ENCODE results near the gene TMEM181. TPM values are rescaled to one million over a fixed set of nuclear protein-coding genes. Genes with fewer than 3 reads are reported as not detected.
"Not testable (repeated sequence)": the region's sequence is repeated elsewhere in the genome, so short reads cannot be mapped to it uniquely, and the experiment has no call there.

Gene TMEM181
- total and polyA plus RNA-seq, 2 donors (not counting 1 experiment from before 2014, with no cell fraction given), result 2.8 to 9.3 TPM

DNA sequence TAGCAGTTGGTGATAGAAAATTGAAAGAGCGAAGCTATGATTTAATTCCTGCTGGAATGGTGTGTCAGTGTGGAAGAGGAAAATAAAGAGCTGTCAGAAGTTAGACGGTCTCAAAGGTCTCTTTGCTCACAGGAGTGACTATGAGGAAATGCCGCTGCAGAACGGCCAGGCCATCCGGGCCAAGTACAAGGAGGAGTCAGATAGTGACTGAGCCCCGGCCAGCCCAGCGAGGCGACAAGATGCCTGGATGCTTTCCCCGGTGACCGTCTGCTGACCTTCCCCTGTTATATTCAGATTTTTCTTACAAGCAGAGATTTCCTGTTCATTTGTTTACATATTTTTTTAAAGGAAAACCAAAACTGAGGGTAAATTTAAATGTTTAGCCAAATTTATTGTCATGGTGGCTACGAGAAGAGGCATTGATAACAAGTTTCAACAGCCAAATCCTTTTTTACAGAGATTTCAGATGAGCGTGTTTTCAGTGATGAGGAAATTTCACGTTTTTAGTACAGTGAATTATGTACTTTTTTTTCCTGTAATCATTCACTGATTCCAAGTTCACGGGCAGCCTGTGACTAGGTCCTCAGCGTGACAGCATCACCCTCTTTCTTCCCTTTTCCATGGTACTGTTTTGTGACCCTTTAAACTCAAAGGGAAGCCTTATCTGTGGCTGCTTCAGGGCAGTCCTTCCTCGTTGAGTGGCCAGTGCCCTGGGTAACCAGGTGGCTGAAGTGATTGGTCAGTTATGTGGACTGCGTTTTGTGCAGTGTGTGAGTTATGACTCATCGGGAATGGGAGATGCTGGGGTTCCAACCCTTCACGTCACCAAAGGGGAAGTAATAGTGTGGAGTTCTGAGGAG lies 72.0 kb downstream of the TMEM181 start:
- 81% methylated on average over 11 of the region's 19 CpGs for WGBS (ENCODE audit: insufficient coverage)
- Histone ChIP-seq H3K4me1 (ENCODE audit: control insufficient read depth in 2 of 2, insufficient read depth in 2 of 2, low read length in 2 of 2) (no peaks in the 10 kb centered on the region), H3K79me2 (ENCODE audit: control insufficient read depth, insufficient read depth, low read length) (no peaks in the 10 kb centered on the region), H3K4me2 (replicated peaks; ENCODE audit: low read depth, low read length, poor library complexity, severe bottlenecking) (no peak overlapping the region), H3K27me3 (replicated peaks in 1 of 4; ENCODE audit: control extremely low read depth in 1 of 4, control insufficient read depth in 3 of 4, insufficient read depth in 4 of 4, low read length in 3 of 4) (no peaks in the 10 kb centered on the region), H3K27ac (ENCODE audit: low read length in 2 of 2) (no peak overlapping the region), H4K20me1 (ENCODE audit: control insufficient read depth, insufficient read depth, low read length, poor library complexity, severe bottlenecking) (no peaks in the 10 kb centered on the region), H3K9ac (ENCODE audit: low read length) (no peak overlapping the region), H3K36me3 (replicated peaks in 1 of 2; ENCODE audit: control extremely low read depth in 1 of 2, control insufficient read depth in 1 of 2, extremely low read depth in 1 of 2, insufficient read depth in 2 of 2, low read length in 1 of 2) (peaks cover 0 to 51% of the 10 kb centered on the region in 2 experiments), H3K9me3 (ENCODE audit: control extremely low read depth in 1 of 3, control insufficient read depth in 2 of 3, insufficient read depth in 1 of 3, low read length in 2 of 3) (no peaks in the 10 kb centered on the region), H2AFZ (ENCODE audit: insufficient read depth, low read depth, low read length, poor library complexity, severe bottlenecking) (no peak overlapping the region), H3K4me3 (ENCODE audit: control extremely low read depth in 1 of 5, extremely low read depth in 1 of 5, insufficient read depth in 1 of 5, low read depth in 2 of 5, low read length in 4 of 5) (no peak overlapping the region)
- no peak overlapping the region for H3K4me3 Mint-ChIP-seq
- TF ChIP-seq, protein P1, sequence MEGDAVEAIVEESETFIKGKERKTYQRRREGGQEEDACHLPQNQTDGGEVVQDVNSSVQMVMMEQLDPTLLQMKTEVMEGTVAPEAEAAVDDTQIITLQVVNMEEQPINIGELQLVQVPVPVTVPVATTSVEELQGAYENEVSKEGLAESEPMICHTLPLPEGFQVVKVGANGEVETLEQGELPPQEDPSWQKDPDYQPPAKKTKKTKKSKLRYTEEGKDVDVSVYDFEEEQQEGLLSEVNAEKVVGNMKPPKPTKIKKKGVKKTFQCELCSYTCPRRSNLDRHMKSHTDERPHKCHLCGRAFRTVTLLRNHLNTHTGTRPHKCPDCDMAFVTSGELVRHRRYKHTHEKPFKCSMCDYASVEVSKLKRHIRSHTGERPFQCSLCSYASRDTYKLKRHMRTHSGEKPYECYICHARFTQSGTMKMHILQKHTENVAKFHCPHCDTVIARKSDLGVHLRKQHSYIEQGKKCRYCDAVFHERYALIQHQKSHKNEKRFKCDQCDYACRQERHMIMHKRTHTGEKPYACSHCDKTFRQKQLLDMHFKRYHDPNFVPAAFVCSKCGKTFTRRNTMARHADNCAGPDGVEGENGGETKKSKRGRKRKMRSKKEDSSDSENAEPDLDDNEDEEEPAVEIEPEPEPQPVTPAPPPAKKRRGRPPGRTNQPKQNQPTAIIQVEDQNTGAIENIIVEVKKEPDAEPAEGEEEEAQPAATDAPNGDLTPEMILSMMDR (IDR thresholded peaks at IDR 0.05), result no peak
- ATAC-seq (ENCODE audit: low read depth) (no peak), DNase-seq (no peak)
- ChIA-PET POLR2A (no interaction called here), CTCF (interaction anchor here (1.1 to 1.3 kb wide), 2 partner anchors 59 to 340 kb away, joined by 3 to 11 read pairs; no protein-coding TSS in a partner anchor)
- no peaks in the 10 kb centered on the region for H3K9me3 Mint-ChIP-seq (ENCODE audit: insufficient read depth)
- no peaks in the 10 kb centered on the region for H3K27me3 Mint-ChIP-seq
- no peaks in the 10 kb centered on the region for H3K4me1 Mint-ChIP-seq
- peak overlapping the region; percentile 6 for H3K27ac Mint-ChIP-seq
- intact Hi-C loops (cut with micrococcal nuclease), result no loop called here

DNA sequence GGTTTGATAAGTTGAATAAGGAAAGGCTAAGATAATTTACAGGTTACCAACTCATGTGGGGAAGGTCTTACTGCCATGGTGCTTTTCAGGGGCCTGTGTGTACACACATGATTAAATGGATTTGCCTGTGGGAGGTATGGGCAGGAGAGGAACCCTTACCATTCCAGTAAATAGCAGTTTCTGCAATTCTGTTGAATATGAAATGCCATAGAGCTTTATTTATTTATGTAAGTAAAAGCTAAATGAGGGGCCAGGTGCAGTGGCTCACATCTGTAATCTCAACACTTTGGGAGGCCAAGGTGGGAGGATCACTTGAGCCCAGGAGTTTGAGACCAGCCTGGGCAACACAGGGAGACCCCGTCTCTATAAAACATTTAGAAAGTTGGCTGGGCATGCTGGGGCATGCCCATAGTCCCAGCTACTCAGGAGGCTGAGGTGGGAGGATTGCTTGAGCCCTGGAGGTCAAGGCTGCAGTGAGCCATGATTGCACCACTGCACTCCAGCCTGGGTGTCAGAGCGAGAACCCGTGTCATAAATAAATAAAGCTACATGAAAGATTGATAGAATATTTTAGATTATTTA lies 72.7 kb downstream of the TMEM181 start:
- CTCF ChIA-PET, result interaction anchor here (1.1 kb wide), 1 partner anchor 340 kb away, joined by 3 read pairs; no protein-coding TSS in a partner anchor
- H3K4me3 Mint-ChIP-seq; H3K27me3 ChIP-seq (replicated peaks in 1 of 4; ENCODE audit: control extremely low read depth in 1 of 4, control insufficient read depth in 3 of 4, insufficient read depth in 4 of 4, low read length in 3 of 4); intact Hi-C loops (cut with micrococcal nuclease); H2AFZ ChIP-seq (ENCODE audit: insufficient read depth, low read depth, low read length, poor library complexity, severe bottlenecking); H3K79me2 ChIP-seq (ENCODE audit: control insufficient read depth, insufficient read depth, low read length); H4K20me1 ChIP-seq (ENCODE audit: control insufficient read depth, insufficient read depth, low read length, poor library complexity, severe bottlenecking); H3K4me1 ChIP-seq (ENCODE audit: control insufficient read depth in 2 of 2, insufficient read depth in 2 of 2, low read length in 2 of 2); H3K4me1 Mint-ChIP-seq; POLR2A ChIA-PET; H3K27me3 Mint-ChIP-seq; H3K4me3 ChIP-seq (ENCODE audit: control extremely low read depth in 1 of 5, extremely low read depth in 1 of 5, insufficient read depth in 1 of 5, low read depth in 2 of 5, low read length in 4 of 5); DNase-seq; H3K27ac ChIP-seq (ENCODE audit: low read length in 2 of 2); H3K4me2 ChIP-seq (replicated peaks; ENCODE audit: low read depth, low read length, poor library complexity, severe bottlenecking); H3K9ac ChIP-seq (ENCODE audit: low read length); H3K9me3 ChIP-seq (ENCODE audit: control extremely low read depth in 1 of 3, control insufficient read depth in 2 of 3, insufficient read depth in 1 of 3, low read length in 2 of 3); H3K27ac Mint-ChIP-seq; ATAC-seq (ENCODE audit: low read depth); H3K9me3 Mint-ChIP-seq (ENCODE audit: insufficient read depth): not testable (repeated sequence)
- H3K36me3 ChIP-seq (replicated peaks in 1 of 2; ENCODE audit: control extremely low read depth in 1 of 2, control insufficient read depth in 1 of 2, extremely low read depth in 1 of 2, insufficient read depth in 2 of 2, low read length in 1 of 2), result peaks cover 0 to 51% of the 10 kb centered on the region in 2 experiments
- WGBS (ENCODE audit: insufficient coverage), result 100% methylated on average over 1 of the region's 3 CpGs
